GM19468 (cell line): ENCODE data around the gene BCKDK.

Experiments used
- ATAC-seq: cut with Tn5 transposase; IDR thresholded peaks from one replicate; pipeline ENCODE4 v1.9.1; 2021; ENCODE audit warnings: mild to moderate bottlenecking, moderate library complexity, moderate number of reproducible peaks; ENCODE audit not compliant: unreplicated experiment; ENCODE audit errors: extremely low read depth

Gene BCKDK

DNA sequence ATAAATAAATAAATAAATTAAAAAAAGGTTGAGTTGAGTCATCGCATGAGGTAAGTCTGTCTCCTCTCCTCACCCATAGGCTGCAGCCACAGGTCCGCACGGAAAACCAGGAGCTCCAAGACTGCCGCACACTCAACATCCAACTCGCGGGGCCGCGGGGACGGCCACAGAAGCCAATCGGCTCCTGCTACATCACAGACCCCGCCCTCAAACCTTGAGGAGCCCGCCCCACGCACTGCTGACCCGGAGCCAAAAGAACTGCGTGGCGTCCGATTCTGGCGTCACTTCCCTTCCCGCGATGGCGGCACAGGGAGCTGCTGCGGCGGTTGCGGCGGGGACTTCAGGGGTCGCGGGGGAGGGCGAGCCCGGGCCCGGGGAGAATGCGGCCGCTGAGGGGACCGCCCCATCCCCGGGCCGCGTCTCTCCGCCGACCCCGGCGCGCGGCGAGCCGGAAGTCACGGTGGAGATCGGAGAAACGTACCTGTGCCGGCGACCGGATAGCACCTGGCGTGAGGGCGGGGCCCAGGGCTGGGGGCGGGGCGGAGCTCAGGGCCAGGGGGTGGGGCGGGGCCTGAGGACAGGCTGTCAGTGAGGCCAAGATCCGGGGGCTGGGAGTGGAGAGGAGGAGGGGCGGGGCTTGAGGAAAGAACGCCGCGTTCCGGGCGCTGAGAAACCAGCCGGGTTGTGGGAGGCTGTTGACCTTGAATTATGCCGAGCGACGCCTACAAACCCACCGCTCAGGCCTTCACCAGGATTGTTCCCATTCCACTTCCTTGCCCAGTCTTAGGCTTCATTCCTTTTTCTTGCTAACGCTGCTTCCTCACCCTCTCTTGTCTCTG, 9.4 kb downstream of the BCKDK start, which contains the start of gene KAT8:
Gene KAT8, plus strand, starts transcription at position 281 of the 839 bp plus-strand sequence. Its CDS starts 18 bp downstream, at position 299.
- peak; percentile 58 for ATAC-seq

DNA sequence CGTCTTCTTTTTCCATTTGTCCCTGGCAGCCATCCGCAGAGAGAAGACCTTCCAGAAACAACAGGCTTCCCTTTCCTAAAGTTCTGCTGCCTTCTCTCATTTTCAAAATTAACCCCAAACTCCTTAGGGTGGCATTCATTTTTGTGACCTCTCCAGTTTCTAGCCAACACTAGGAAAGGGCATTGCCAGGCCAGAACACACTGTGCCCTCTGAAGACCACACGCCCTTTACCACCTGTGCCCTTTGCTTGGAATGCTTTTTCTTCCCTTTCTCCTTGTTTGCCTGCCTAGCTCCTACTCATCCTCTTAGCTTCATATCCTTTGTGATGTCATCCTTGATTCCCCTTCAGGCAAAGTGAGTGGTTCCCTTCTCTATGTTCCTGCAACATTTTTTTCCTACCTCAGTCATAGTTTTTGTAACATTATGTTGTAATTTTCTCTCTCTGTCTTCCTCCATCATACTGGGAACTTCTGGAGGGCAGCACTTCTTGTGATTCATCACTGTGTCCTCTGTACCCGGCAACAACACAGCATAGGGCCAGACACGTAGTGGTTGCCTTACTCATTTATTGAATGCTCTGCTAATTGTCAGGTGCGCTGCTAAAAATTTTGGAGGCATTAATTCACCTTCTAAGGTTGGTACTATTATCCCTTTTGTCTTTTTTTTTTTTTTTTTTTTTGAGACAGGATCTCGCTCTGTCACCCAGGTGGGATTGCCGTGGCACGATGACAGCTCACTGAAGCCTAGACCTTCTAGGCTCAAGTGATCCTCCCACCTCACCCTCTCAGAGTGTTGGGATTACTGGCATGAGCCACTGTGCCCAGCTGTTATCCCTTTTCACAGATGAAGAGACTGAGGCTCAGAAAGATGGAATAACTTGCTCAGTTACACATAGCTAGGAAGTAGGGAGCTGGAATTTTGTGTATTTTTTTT, 10.3 kb downstream of the BCKDK start:
- ATAC-seq, result no peak

DNA sequence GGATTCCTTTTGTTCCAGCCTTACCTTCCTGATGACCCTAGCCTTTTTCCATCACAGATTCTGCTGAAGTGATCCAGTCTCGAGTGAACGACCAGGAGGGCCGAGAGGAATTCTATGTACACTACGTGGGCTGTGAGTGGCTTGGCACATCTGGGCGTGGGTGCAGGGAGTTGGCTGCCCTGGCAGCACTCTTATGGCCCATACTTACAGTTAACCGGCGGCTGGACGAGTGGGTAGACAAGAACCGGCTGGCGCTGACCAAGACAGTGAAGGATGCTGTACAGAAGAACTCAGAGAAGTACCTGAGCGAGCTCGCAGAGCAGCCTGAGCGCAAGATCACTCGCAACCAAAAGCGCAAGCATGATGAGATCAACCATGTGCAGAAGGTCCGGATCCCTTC, 11.9 kb downstream of the BCKDK start:
- no peak for ATAC-seq

DNA sequence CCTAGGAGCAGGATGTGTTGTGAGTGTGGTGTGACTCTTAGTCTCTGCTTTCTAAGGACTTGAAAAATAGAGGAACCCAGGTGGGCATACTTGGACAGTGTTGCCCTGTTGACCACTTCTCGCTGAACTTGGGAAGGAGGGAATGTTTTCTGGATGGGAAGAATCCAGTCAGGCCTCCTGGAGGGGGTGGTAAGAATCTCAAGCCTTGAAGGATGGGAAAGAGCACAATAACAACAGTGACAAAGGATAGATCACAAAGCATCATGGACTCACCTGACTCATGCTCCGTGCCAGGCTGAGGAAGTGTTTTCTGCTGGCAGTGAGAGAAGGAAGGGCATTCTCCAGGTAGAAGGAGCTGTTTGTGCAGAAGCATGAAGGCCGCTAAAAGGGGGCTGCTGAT, 17.7 kb downstream of the BCKDK start:
- no peak for ATAC-seq

DNA sequence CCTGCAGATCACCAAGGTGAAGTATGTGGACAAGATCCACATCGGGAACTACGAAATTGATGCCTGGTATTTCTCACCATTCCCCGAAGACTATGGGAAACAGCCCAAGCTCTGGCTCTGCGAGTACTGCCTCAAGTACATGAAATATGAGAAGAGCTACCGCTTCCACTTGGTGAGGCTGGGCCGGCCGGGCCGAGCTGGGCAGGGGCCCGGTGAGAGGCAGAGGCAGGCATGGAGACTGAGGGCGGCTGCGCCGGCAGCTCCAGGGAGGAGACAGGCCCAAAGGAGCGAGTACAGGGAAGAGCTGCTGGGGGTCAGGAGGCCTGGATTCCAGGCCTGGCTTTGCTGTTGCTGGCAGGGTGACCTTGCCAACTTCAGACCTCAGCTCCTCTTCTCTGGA, 19.0 kb downstream of the BCKDK start:
- no peak for ATAC-seq

DNA sequence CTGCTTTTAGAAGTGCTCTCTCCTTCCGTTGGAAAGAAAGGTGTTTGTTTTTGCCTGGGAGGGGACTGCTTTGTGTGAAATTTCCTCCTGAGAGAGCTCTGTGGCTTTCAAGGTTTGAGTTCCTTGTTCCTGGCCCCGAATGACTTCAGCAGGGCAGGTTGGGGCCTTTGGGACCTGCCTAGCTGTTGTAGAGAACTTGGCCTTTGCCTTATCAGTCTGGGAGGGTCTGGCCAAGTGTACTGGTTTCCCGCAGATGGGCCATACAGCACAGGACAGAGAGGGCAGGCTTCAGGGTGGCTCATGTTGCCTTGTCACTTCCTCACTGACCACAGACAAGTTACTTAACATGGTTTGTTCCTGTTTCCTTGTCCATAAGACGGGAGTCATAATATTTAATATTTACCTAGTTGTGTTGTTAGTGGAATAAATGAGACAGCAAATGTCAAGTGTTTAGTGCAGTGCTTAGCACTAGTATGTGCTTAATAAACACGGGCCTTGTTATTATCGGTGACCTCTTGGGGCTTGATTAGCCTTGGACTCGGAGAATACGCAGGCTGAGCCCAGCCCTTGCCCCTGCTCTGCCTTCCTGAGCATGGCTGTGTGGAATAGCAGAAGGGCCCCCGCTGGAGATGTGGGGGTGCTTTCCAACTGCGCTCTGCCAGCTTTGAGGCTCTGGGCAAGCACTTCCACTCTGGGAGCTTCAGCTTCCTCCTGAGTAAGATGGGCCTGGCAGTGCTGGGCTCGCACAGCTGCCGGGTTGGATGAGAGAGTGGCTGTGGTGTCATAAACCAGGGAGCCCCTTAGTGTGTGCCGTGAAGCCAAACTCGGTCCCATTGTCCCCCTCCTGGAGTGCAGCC, 20.8 kb downstream of the BCKDK start:
- no peak for ATAC-seq

DNA sequence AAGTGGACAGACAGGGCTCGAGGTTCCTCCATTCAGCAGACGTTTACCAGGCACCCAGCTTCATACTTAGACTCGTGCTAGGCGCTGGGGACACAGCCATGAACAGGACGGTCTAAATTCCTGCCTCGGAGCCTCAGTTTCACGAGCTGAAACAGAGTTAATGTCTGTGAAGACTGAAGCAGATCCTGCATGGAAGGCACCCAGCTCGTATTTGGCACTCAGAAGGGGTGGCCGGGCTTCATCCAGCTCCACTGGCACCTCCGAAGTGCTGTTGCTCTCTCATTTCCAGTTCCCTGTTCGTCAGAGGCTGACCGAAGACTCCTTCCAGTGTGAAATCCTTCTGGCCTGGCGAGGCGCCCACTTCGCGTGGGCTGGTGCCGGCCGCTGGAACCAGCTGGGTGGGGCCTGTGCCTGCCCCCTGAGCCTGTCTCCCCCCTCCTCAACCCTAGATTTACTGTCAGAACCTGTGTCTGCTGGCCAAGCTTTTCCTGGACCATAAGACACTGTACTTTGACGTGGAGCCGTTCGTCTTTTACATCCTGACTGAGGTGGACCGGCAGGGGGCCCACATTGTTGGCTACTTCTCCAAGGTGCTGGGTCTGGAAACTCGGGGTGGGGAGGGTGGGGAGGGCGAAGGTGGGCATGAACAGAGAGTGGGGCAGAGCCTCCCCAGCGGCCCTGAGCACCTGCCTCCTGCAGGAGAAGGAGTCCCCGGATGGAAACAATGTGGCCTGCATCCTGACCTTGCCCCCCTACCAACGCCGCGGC, 21.6 kb downstream of the BCKDK start:
- ATAC-seq, result no peak

DNA sequence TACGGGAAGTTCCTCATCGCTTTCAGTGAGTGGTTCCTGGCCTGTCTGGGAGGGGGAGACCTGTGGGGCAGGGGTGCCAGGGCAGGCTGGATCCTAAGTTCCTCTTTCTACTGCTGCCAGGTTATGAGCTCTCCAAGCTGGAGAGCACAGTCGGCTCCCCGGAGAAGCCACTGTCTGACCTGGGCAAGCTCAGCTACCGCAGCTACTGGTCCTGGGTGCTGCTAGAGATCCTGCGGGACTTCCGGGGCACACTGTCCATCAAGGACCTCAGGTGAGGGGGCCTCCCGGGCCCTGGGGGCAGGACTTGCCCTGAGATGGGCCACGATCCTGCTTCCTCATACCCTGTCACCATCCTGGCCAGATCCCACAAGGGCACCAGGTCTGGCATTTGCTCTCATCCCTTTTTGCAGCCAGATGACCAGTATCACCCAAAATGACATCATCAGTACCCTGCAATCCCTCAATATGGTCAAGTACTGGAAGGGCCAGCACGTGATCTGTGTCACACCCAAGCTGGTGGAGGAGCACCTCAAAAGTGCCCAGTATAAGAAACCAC, 22.2 kb downstream of the BCKDK start:
- ATAC-seq, result no peak

DNA sequence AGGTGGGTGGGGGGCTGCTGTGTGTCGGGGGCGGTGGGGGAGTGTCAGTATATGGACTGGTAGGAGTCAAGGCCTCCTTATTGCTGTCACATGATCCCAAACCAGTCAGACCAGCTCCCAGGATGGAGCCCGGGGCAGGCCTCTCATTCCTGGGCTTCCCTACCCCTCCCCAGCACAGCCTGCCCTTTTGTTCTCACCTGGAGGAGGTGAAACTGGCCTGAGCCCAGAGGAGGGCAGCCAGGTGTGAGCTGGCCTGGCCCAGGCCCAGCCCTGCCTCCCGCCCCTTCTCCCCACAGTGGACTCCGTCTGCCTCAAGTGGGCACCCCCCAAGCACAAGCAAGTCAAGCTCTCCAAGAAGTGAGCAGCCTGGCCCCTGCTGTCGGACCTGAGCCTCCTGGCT, 22.7 kb downstream of the BCKDK start:
- no peak for ATAC-seq

DNA sequence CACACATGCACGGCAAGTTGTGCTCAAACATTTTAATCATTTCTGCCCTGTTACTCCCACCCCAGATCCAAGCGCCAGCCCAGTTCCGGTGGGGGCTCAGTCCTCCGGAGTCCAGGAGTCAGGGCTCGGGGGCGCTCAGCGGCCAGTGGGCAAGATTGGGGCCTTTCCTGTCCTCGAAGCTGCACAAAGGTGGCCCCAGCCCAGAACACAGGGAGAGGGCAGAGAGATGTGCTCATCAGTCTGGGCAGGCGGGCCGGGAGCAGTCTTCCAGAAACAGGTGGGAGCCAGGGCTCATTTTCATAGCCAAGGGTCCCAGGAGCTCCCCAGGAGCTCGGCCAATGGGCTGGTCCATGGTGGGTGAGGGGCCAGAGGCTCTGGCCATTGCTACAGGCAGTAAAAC, 23.2 kb downstream of the BCKDK start:
- no peak for ATAC-seq

DNA sequence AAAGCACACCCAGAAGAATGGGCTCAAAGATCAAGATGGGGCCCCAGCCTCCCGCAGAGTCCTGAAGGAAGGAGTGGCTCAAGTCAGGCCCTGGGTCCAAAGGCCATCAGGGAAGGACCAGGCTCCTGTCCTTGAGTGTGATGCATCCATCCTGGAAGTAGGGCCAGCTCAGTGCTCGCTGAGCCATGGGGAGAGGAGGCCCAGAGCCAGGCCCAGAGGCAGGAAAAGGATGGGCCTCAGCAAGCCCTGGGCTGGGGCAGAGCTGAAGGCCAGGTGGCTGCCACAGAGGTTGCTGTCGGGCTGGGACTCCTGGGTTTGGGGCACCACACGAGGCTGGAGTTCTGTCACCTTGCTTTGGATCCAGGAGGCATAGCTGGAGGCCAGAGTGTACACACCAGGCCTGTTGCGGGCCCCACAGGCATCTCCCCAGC, 23.7 kb downstream of the BCKDK start:
- no peak for ATAC-seq

DNA sequence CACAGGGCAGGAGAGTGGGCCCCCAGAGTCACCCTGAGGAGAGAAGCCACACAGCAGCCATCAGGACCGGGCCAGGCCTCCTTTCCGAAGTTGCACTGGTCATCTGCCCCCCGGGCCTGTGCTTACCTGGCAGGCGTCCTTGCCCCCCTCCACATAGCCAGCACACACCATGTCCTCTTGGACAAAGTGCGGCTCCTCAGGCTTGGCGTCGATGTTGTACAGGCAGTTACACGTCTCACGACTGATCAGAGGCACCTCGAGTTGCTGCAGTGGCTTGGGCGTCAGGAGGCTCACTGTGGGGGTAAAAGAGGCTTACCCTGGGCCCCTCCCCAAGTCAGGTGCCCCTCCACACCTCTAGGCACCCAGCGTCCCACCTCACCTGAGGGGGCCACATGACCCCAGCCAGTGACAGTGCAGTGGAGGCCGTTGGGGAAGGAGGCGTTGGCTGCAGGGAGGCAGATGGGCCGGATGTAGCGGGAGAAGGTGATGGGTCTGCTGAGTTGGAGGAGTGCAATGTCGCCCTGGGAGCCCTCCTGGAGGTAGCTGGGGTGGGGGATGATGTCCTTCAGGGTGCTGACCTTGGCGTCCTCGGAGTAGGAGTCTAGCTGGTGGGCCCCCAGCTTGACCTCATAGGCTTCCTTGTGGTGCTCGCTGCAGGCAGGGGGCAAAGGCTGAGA, 24.3 kb downstream of the BCKDK start:
- ATAC-seq, result no peak

DNA sequence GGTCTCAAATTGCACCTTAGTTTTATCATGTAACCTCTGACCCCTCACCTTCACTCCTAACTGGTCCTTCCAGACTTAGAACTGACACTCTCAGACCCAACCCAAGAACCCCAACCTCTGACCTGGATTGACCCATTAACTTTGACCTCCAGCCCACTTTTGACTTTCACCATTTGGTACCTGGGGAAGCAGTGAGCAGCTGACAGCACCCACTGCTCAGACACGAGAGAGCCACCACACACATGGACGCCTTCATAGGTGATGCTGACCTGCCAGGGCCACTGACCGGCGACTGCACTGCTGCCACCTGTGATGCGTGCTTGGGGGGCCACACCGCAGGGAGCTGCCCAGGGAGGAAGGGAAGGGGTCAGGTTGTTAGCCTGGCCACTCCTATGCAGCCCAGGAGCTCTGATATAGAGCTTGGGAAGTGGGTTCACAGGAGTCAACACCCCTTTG, 24.9 kb downstream of the BCKDK start:
- ATAC-seq, result no peak

DNA sequence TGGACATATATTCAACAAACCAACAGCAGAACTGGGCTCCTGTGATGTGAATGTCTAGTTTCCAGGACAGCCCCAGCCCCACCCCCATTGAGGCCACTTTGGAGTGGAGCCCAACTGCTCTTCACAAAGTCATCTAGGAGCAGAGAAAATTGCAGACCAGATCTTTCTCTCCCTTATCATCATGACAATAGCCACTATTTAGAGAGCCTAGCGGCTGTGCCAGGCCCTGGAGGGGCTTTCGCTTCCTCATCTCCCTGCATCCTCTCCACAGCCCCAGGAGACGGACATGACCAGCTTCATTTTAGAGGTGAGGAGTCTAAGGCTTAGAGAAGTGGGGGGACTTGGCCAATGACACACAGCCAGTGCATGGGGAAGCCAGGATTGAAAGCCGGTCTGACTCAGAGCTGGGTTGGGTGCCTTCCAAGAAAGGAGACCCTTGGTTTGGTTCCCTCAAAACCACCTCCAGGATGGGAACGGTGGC, 25.9 kb downstream of the BCKDK start:
- no peak for ATAC-seq

DNA sequence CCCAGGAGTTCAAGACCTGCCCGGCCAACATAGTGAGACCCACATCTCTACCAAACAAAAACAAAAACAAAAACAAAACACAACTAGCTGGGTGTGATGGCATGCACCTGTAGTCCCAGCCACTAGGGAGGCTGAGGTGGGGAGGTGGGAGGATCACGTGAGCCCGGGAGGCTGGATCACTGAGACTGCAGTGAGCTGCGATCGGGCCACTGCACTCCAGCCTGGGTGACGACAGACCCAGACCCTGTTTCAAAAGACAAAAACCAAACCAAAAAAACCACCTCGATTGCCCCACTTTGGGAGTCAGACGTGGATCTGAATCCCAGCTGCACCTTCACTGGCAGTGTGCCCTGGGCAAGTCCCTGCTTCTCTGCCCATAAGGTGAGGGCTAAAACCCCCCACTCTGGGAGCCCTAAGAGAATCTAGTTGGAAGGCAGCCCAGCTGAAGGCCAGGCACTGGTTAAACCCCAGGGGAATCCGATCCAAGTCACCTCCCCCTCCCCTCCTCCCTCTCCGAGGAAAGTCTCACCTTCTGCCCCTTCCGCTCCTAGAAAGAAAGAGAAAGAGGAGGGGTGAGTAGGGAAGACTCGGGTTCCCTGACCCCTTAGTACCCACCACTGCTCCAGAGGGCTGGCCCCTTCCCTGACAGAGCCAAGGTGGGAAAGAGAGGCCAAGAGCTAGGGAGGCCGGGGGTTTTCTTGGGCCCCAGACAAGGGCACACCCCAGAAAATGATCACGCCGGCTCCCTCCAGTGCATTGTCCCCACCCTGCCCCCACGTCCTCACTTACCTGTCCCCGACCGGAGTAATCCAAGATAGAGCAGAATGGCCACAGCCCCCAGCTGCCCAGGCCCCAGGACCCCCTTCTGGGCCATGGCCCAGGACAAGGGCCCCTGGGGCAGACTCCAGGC, 26.7 kb downstream of the BCKDK start:
- ATAC-seq, result no peak

DNA sequence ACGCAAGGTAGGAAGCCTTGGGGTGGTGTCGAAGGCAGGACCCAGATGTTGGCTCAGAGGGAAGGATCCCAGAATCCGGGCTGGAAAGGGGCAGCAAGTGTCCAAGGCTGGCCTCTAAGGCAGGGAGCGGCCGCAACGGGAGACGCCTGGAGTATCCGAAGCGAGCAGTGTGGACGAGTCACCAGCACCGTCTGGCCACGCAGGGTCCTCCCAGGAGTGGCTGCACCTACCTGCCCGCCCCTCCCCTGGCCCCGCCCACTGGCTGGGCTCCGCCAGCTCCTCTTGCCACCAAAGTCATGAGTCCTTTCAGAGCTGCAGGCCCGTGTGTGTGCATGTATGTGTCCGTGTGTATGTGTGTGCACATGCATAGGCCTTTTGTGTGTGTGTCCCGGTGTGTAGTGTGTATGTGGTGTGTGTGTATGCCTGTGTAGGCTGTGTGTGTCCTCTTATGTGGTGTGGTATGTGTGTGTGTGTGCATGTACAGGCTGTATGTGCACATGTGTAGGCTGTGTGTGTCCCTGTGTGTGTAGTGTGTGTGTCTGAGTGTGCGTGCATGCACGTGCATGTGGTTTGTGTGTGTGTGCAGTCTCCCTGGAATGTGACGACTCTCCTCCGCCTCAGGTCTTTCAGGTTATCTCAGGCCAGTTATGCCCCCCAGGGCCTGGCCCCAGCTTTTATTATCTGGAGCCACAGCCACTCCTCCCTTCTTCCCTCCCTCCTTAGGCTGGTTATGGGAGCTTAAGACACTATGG, 27.5 kb downstream of the BCKDK start, which contains the start of gene PRSS8:
Gene PRSS8, minus strand, starts transcription at position 193 of the 752 bp plus-strand sequence. CDS start 229 bp downstream, outside the sequence.
- ATAC-seq, result no peak

DNA sequence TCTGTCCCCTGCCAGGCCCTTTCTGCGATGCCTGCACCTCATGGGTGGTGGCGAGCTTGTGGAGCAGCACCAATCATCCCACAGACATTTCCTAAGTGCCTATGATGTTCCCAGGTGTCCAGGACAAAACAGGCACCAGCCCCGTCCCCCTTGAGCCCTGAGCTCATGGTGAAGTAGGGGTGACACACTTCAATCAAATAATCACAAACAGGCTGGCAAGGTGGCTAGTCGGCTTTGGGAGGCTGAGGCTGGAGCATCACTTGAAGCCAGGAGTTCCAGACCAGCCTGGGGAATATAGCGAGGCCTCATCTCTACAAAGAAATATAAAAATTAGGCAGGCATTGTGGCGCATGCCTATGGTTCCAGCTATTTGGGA, 28.1 kb downstream of the BCKDK start:
- no peak for ATAC-seq
